ENCODE data around the gene PHOX2A.

The PHOX2A gene

DNA sequence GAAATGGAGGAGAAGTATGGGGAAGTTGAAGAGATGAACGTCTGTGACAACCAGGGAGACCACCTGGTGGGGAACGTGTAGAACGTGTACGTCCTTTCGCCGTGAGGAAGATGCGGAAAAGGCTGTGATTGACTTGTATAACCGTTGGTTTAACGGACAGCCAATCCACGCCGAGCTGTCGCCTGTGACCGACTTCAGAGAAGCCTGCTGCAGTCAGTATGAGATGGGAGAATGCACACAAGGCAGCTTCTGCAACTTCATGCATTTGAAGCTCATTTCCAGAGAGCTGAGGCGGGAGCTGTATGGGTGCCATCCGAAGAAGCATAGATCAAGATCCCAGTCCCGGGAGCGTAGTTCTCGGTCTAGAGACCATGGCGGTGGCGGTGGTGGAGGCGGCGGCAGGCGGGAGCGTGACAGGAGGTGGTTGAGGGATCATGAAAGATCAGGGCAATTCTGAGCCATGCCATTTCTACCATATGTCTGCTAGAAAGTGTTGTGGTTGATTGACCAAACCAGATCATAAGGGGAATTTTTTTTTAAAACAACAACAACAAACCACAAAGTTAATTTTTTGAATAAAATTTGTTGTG lies 36.8 kb upstream of the PHOX2A start:
- H3K9me3 ChIP-seq: no peaks in the 10 kb centered on the region
- H3K4me3 ChIP-seq (ENCODE audit: low read depth in 1 of 2, low read length in 1 of 2): no peak overlapping the region
- H3K27me3 ChIP-seq: peaks cover 37% of the 10 kb centered on the region
- H3K4me1 ChIP-seq (ENCODE audit: control insufficient read depth in 1 of 2, insufficient read depth in 1 of 2, low read depth in 1 of 2, low read length in 1 of 2): no peaks in the 10 kb centered on the region
- no peaks in the 10 kb centered on the region for H3K36me3 ChIP-seq
- TF ChIP-seq CTCF (IDR thresholded peaks at IDR 0.05): no peak
- H3K27ac ChIP-seq: no peak overlapping the region

- no peak overlapping the region for H3K27ac ChIP-seq
- no peaks in the 10 kb centered on the region for H3K9me3 ChIP-seq
- peaks cover 34% of the 10 kb centered on the region for H3K27me3 ChIP-seq
- TF ChIP-seq CTCF (IDR thresholded peaks at IDR 0.05): no peak
- no peak overlapping the region for H3K4me3 ChIP-seq (ENCODE audit: low read depth in 1 of 2, low read length in 1 of 2)
- no peaks in the 10 kb centered on the region for H3K4me1 ChIP-seq (ENCODE audit: control insufficient read depth in 1 of 2, insufficient read depth in 1 of 2, low read depth in 1 of 2, low read length in 1 of 2)
- H3K36me3 ChIP-seq: no peaks in the 10 kb centered on the region
Observed at GRCh38 chr11:72280037-72280436, 36.1 kb upstream of the PHOX2A start.

DNA sequence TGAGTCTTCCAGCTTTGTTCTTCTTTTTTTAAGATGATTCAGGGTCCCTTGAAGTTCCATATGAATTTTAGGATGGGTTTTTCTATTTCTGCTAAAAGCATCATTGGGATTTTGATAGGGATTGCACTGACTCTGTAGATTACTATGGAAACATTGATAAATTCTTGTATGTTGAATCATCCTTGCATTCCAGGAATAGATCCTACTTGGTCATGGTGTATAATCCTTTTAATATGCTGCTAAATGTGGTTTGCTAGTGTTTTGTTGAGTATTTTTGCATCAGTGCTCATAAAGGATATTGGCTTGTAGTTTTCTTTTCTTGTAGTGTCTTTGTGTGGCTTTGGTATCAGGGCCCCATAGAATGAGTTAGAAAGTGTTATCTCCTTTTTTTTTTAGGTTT lies 34.9 kb upstream of the PHOX2A start:
- no peak for TF ChIP-seq CTCF (IDR thresholded peaks at IDR 0.05)
- Histone ChIP-seq H3K9me3 (no peaks in the 10 kb centered on the region), H3K4me3 (ENCODE audit: low read depth in 1 of 2, low read length in 1 of 2) (no peak overlapping the region), H3K27ac (no peak overlapping the region), H3K27me3 (peaks cover 23% of the 10 kb centered on the region), H3K36me3 (no peaks in the 10 kb centered on the region), H3K4me1 (ENCODE audit: control insufficient read depth in 1 of 2, insufficient read depth in 1 of 2, low read depth in 1 of 2, low read length in 1 of 2) (no peaks in the 10 kb centered on the region)

GRCh38 chr11:72274435-72274834 lies 30.5 kb upstream of the PHOX2A start:
- Histone ChIP-seq H3K27ac (no peak overlapping the region), H3K27me3 (peaks cover 14% of the 10 kb centered on the region), H3K36me3 (no peaks in the 10 kb centered on the region), H3K4me3 (ENCODE audit: low read depth in 1 of 2, low read length in 1 of 2) (no peak overlapping the region), H3K4me1 (ENCODE audit: control insufficient read depth in 1 of 2, insufficient read depth in 1 of 2, low read depth in 1 of 2, low read length in 1 of 2) (peaks cover 4 to 12% of the 10 kb centered on the region in 2 experiments), H3K9me3 (no peaks in the 10 kb centered on the region)
- no peak for TF ChIP-seq CTCF (IDR thresholded peaks at IDR 0.05)

DNA sequence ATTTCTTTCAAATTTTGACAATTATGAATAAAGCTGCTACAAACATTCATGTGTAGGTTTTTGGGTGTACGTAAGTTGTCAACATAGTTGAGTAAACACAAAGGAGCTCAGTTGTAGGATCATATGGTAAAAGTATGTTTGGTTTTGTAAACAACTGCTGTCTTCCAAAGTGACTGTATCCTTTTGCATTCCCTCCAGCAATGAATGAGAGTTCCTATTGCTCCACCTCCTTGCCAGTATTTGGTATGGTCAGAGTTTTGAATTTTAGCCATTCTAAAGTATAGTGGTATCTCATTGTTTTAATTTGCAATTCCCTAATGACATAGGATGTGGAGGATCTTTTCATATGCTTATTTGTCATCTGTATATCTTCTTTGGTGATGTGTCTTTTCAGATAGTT lies 28.0 kb upstream of the PHOX2A start:
- Histone ChIP-seq H3K9me3 (no peaks in the 10 kb centered on the region), H3K4me3 (ENCODE audit: low read depth in 1 of 2, low read length in 1 of 2) (no peak overlapping the region), H3K4me1 (ENCODE audit: control insufficient read depth in 1 of 2, insufficient read depth in 1 of 2, low read depth in 1 of 2, low read length in 1 of 2) (peaks cover 4 to 12% of the 10 kb centered on the region in 2 experiments), H3K27me3 (peaks cover 18% of the 10 kb centered on the region), H3K36me3 (no peaks in the 10 kb centered on the region), H3K27ac (no peak overlapping the region)
- TF ChIP-seq CTCF (IDR thresholded peaks at IDR 0.05): no peak

Measured in neutrophil (primary cell).